IPS-NIHi7 (cell line): ENCODE data around the gene CAPN15.

Source experiments
- DNase-seq: peaks from one replicate; pipeline ENCODE4 v3.0.0; 2012; ENCODE audit warnings: mixed read lengths; ENCODE audit errors: extremely low spot score

CAPN15 gene

GRCh38 chr16:578232-578869 is 50.8 kb downstream of the CAPN15 start:
- no peak for DNase-seq

DNA sequence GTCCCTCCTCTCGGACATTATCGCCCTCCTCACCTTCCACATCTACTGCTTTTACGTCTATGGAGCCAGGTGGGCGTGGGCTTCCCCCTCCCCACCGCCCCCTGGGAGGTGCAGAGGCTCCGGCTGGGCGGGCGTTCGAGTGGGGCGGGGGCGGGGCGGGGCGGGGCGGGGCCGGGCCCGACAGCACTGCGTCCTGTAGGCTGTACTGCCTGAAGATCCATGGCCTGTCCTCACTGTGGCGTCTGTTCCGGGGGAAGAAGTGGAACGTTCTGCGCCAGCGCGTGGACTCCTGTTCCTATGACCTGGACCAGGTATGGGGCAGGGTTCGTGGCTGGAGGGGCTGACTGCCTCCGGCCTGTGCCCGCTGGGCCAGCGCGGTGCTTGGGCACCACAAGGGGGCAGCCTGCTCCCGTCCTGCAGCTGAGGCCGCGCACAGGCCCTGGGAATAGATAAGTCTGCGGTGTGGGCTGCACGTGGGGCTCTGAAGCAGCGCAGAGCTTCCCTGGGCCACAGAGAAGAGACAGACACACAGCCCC is 51.4 kb downstream of the CAPN15 start:
- peak; percentile 85 for DNase-seq

GRCh38 chr16:580141-580945 is 52.8 kb downstream of the CAPN15 start:
- DNase-seq: no peak

- DNase-seq: no peak
Measured at GRCh38 chr16:580946-581498, 53.5 kb downstream of the CAPN15 start.

GRCh38 chr16:582218-582613 is 54.7 kb downstream of the CAPN15 start:
- no peak for DNase-seq

DNA sequence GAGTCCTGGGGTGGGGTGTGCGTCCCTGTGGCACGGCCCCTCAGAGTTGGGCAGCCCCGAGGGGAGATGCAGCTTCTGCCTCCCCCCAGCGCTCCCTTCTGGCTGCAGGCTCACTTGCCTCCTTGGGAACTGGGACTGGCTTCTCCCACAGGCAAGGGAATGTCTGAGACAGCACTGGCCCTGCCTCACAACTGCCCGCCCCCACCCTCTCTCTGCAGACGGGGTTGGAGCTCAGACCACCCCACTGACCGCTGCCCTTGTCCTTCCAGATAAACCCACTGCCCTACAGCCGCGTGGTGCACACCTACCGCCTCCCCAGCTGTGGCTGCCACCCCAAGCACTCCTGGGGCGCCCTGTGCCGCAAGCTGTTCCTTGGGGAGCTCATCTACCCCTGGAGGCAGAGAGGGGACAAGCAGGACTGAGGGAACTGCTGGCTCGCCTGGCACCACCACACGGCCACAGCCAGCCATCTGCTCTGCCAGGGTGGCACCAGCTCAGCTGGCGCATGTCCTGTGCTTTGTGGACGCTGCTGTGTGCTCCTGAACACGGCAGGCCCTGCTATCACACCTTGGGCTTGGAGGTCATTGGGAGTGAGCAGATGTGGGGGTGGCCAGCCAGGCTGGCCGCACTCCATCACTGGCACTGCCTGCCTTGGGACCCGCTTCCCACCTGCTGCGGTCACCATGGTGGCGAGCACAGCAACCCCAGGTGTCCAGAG is 55.3 kb downstream of the CAPN15 start:
- DNase-seq: no peak

DNA sequence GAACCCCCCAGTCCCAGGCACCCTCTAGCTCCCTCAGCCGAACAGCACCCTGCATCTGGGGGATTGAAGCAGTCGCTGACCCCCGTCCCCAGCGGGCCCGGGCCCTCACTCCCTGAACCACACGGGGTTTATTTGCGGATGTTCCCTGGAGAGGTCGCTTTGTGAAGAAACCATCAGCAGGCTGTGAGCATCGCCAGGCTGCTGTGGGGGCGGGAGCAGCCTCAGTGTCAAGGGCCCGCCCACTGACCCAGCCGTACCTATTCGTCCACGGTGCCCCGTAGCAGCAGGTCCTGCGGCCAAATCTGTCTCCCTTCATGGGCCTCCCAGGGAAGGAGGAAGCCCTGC is 55.9 kb downstream of the CAPN15 start:
- DNase-seq: peak; percentile 62

- no peak for DNase-seq
Measured at GRCh38 chr16:583815-584591, 56.5 kb downstream of the CAPN15 start.

DNA sequence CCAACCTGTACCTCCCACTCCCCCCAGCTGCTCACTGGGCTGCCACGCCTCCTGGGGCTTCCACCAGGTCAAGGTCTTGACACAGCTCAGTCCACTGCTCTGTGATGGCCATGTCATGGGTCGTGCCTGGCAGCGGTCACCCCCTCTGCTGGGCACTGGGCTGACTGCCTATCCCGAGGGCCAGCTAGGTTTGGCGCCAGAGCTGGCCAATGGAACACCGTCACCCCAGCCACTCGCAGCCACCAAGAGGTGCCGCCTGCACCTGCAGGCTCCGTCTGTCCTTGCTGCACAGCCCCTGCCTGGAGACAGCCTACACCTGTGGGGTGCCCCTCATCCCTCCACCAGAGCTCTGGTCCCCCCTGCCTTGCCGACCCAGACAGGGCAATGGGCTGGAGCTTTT is 57.8 kb downstream of the CAPN15 start:
- DNase-seq: no peak

GRCh38 chr16:586047-586644 is 58.6 kb downstream of the CAPN15 start:
- no peak for DNase-seq

DNA sequence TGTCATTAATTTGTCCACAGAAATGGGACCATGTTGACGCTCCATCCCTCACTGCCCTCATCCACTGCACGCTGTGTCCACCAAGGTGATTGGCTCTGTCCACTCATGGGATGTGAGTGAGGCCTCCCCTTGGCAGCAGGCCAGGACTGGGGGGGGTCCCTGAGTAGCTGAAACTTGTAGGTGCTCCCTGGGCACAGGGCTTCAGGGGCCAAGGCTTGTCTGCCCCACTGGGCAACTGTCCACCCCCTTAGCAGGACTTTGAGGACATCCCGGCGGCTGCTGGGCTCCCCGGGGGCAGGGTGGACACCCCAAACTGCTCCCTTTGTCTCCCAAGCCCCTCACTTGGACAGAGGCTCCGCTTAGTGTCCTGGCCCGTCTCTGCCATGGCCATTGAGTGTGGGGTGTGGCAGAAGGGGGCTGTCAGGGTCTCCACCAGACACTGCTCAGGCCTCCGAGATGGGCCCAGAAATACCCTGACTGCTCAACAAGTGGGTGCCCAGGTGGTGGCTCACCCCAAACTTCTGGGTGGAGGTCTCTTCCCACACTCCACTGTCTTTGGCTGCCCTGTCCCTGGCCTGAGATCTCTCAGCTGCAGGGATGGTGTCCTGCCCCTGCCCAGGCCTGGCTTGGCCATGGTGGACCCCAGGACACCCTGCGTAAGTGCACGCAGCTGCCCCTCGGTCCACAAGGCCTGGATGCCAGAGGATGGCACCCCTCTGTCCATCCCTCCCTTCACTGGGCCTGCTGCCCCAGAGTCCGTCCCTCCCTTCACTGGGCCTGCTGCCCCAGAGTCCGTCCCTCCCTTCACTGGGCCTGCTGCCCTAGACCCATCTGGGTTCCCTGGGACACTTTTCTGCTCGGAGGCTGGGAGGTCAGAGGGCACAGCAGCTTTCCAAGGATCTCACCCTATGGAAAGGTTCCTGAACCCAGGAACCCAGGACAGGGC is 59.4 kb downstream of the CAPN15 start:
- no peak for DNase-seq

GRCh38 chr16:588639-588888 is 61.1 kb downstream of the CAPN15 start:
- DNase-seq: no peak

DNA sequence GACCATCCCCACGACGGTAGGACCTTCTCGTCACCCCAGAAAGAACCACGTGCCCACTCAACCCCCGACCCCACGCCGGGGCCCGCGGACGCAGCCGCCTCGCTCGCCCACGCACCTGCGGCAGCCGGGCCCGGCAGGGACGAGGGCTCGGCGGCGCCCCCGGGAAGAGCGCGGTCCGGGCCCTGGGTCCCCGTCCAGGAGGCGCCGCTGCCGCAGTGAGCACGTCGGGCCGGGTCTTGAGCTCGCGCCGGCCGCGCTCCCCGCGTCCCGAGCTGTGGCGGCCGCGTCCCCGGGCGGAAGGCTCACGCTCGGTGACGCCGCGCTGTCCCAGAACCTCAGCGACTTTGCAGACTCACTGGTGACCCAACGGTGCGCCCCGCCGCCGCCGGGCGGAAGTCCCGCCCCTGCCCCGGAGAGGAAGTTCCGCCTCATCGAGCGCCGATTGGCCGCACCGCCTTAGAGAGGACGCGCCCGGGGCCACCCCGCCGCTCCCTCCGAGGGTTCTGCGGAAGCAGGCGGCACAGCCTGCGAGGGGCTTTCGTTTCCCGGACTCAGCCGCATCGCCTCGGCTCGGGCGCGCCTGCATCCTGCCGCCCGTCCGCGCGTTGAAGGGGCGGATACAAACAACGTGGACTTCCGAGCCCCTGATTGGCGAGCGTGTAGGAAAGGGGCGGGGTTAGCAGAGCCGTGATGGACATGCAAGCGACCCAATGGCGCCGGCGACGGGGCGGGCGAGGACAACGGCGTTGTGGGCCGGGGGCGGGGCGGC is 61.6 kb downstream of the CAPN15 start:
- DNase-seq: peak; percentile 88

DNA sequence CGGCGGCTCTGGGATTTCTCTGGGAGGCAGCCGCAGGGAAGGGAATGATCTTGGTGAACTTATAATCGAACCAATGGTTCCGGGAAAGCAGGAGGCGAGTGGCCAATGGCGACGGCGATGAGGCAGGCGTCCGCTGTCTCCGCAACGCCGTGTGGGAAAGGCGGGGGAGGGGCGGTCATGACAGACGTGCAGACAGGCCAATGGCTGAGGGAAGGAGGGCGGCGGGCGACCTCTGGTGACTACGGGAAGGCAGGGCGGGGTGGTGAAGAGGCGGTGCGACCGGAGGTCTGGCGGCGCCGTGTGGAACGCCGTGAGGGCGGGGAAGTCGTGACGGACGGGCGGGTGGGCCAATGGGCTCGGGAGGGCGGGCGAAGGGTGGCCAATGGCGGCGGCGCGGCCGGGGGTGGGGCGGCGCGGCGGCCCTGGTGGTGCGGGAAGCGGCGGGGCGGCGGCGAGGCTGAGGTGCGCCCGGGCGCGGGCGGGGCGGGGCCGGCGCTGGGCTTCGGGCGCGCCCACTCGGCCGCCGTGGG is 62.2 kb downstream of the CAPN15 start, which contains the start of gene RAB40C:
Gene RAB40C, plus strand, starts transcription at position 409 of the 530 bp plus-strand sequence. CDS start 226 bp downstream, outside the sequence.
- DNase-seq: peak; percentile 98

GRCh38 chr16:590188-590814 is 62.8 kb downstream of the CAPN15 start:
- no peak for DNase-seq

- DNase-seq: no peak
Measured at GRCh38 chr16:590815-591200, 63.3 kb downstream of the CAPN15 start.

DNA sequence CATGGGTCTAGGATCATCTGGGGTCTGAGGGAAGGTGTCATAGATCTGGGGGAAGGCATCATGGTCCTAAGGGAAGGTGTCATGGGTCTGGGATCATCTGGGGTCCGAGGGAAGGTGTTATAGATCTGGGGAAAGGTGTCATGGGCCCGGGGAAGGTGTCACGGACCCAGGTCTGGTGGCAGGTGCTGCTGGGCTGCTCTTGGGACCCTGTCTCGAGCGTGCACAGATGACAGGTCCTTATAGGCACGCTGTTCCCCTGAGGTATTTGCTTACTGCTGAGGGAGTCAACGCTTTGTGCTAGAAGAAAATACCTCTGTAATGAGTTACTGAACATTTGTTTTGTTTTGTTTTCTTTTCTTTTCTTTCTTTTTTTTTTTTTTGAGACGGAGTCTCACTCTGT is 63.7 kb downstream of the CAPN15 start:
- DNase-seq: no peak

DNA sequence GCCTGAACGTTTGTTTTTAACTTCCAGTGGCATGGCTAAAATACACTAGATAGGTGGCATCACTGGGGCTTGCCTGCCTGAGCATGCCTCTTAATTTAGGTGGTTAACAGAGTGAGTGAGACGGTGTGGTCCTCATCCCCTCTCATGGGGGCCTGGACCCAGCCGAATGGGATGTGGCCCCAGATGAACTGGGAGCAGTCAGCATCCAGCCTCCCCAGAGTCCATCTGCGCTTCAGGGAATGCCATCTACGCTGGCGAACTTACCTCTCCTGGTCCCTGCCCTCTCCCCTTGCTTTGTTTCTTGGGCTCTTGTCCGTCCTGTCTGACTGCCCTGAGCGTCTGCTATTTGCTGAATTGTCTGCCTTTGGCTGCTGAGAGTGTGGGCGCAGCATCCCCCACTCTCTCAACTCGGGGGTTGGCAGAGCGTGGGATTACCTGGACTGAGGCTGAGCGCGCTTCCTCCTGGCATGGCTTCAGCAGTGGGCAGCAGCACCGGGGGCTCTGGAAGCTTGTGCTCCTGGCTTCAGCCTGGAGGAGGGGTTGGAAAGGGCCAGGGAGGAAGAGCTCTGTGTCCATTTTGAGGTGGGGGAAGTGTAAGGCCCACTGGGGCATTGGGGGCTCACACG is 64.5 kb downstream of the CAPN15 start:
- DNase-seq: no peak
